H1 (cell line): ENCODE data around the gene BAAT. TPM values are rescaled to one million over a fixed set of nuclear protein-coding genes. Genes with fewer than 3 reads are reported as not detected.

ENCODE experiments used
- GTF2F1 ChIP-seq: IDR thresholded peaks from 2 replicates; pipeline ENCODE4 v1.6.1; 2012; ENCODE audit warnings: low read depth, low read length, improper control_type of control experiment, borderline replicate concordance
- POU5F1 ChIP-seq: IDR thresholded peaks from 2 replicates; pipeline ENCODE4 v1.6.1; 2011; ENCODE audit warnings: low read depth, mild to moderate bottlenecking, low read length, moderate library complexity
- TCF12 ChIP-seq: IDR thresholded peaks from 2 replicates; pipeline ENCODE4 v1.6.1; 2011; ENCODE audit warnings: low read depth, mild to moderate bottlenecking, low read length
- USF2 ChIP-seq: IDR thresholded peaks from 2 replicates; pipeline ENCODE4 v1.6.1; 2011; ENCODE audit warnings: low read length, improper control_type of control experiment
- polyA plus RNA-seq, 7 experiments: library from polyadenylated mRNA; depleted of rRNA in 3 of 7; stranded (reverse) in 5 of 7; unstranded in 2 of 7; fragments of >200 nt in 5 of 7; fragments of 200-250 nt in 2 of 7; gene quantifications; 1 replicate in 5 of 7; 2 replicates in 1 of 7; 4 replicates in 1 of 7; pipeline versions ENCODE4 v1.2.1 to v1.2.3, GENCODE V29; 2011 to 2013; ENCODE audit warnings: missing spikeins in 2 of 7, mixed read lengths in 2 of 7
- total RNA-seq: library from RNA; stranded (reverse); fragmentation: NEBNext Ultra II Directional; extraction: Animal tissue kit (Norgen Biotek cat#: 25700); gene quantifications from 2 replicates; pipeline ENCODE4 v1.2.1, GENCODE V29; 2021

Gene BAAT
- total and polyA plus RNA-seq, 2 of the 8 experiments (the other 6 are each of a cell fraction or from before 2014, with no cell fraction given): 0.09 to 0.17 TPM

DNA sequence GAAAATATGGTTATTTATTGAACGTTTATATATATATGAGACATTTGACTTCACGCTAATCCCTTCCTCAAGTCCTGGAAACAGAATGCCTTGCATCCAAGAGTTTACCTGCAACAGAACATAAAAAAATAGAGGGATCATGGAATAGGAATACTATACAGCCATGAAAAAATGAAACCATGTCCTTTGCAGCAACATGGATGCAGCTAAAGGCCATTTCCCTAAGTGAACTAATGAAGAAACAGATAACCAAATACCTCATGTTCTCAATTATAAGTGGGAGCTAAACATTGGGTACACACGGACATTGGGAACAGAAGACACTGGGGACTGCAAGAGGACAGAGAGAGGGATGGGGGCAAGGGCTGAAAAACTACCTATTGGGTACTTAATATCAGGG is 13.0 kb downstream of the BAAT start (continued):
- no peak for TF ChIP-seq POU5F1
- no peak for TF ChIP-seq USF2
- no peak for TF ChIP-seq GTF2F1
- TF ChIP-seq TCF12: no peak
